ENCODE results near the gene SDCBP2. TPM values are rescaled to one million over a fixed set of nuclear protein-coding genes. Genes with fewer than 3 reads are reported as not detected.

The SDCBP2 gene
- total and polyA plus RNA-seq, 2 of the 8 experiments (the other 6 are each of a cell fraction or from before 2014, with no cell fraction given), result 4.2 to 6.7 TPM

GRCh38 chr20:1321654-1321939, 7.3 kb downstream of the SDCBP2 start:
- Histone ChIP-seq H2BK20ac (ENCODE audit: low read length) (no peak overlapping the region), H3K27me3 (replicated peaks in 1 of 4; ENCODE audit: control insufficient read depth in 3 of 4, extremely low read depth in 1 of 4, insufficient read depth in 3 of 4, low read length in 3 of 4) (no peaks in the 10 kb centered on the region; a peak in 2 of 7 replicates), H3K4me1 (replicated peaks in 1 of 4; ENCODE audit: control insufficient read depth in 3 of 4, insufficient read depth in 4 of 4, low read length in 3 of 4) (peaks cover 2 to 7% (median 3%) of the 10 kb centered on the region in 4 experiments; a peak in 6 of 7 replicates), H2BK15ac (ENCODE audit: low read length) (no peak overlapping the region), H2AK5ac (ENCODE audit: low read depth, low read length) (no peak overlapping the region), H2BK120ac (replicated peaks; ENCODE audit: low read depth, low read length) (no peak overlapping the region), H2AFZ (ENCODE audit: low read length) (no peak overlapping the region), H3K14ac (ENCODE audit: insufficient read length) (no peak overlapping the region), H3K4me3 (ENCODE audit: extremely low read depth in 1 of 4, insufficient read depth in 2 of 4, low read depth in 3 of 4, low read length in 4 of 4) (no peak overlapping the region), H3K27ac (ENCODE audit: low read depth, low read length) (no peak overlapping the region), H3K4me2 (ENCODE audit: insufficient read depth in 1 of 2, low read depth in 2 of 2, low read length in 2 of 2) (no peak overlapping the region), H4K91ac (replicated peaks; ENCODE audit: insufficient read length, low read length) (no peak overlapping the region), H4K8ac (ENCODE audit: extremely low read depth, insufficient read depth, low read length) (no peak overlapping the region), H3K23ac (ENCODE audit: insufficient read length) (no peak overlapping the region), H3K79me1 (ENCODE audit: low read depth, low read length) (peaks cover 6% of the 10 kb centered on the region), H3K23me2 (ENCODE audit: low read depth, low read length) (peaks cover 10% of the 10 kb centered on the region), H4K20me1 (replicated peaks in 1 of 2; ENCODE audit: control insufficient read depth in 1 of 2, insufficient read depth in 2 of 2, low read length in 2 of 2) (peaks cover 3% of the 10 kb centered on the region in 2 experiments), H3K56ac (replicated peaks; ENCODE audit: insufficient read length, low read depth, low read length) (no peak overlapping the region), H3K9ac (replicated peaks in 1 of 4; ENCODE audit: extremely low read depth in 1 of 4, low read depth in 3 of 4, low read length in 3 of 4) (no peak overlapping the region), H4K5ac (ENCODE audit: insufficient read length, low read depth, low read length) (no peak overlapping the region), H3K9me3 (ENCODE audit: insufficient read depth in 2 of 2, low read depth in 1 of 2, low read length in 1 of 2) (no peaks in the 10 kb centered on the region), H3K79me2 (ENCODE audit: control insufficient read depth in 1 of 2, insufficient read depth in 2 of 2, low read length in 2 of 2) (peaks cover 6 to 13% of the 10 kb centered on the region in 2 experiments), H3K36me3 (ENCODE audit: control insufficient read depth in 2 of 4, insufficient read depth in 4 of 4, low read length in 3 of 4) (no peaks in the 10 kb centered on the region), H3K4ac (replicated peaks; ENCODE audit: insufficient read length, low read depth, low read length) (no peak overlapping the region), H3K18ac (ENCODE audit: extremely low read depth, low read length) (no peak overlapping the region), H2BK5ac (ENCODE audit: low read depth, low read length) (no peak overlapping the region), H2BK12ac (ENCODE audit: low read depth, low read length) (no peak overlapping the region)
- DNase-seq (ENCODE audit: low read depth in 1 of 2, low spot score in 2 of 2), result no peak
- CTCF ChIA-PET (ENCODE audit: partially characterized antibody), result interaction anchor here (1.0 to 3.6 kb wide), 11 partner anchors 9 to 182 kb away, joined by 3 to 28 read pairs (median 4); no protein-coding TSS in a partner anchor
- POLR2A ChIA-PET (ENCODE audit: partially characterized antibody), result interaction anchor here (0.9 to 2.4 kb wide), 4 partner anchors 9 to 106 kb away, joined by 3 to 6 read pairs (median 5); no protein-coding TSS in a partner anchor
- FAIRE-seq, result no peak
- TF ChIP-seq HDAC2 (IDR thresholded peaks at IDR 0.05; ENCODE audit: borderline replicate concordance in 1 of 2, low read depth in 2 of 2, low read length in 2 of 2) (no peak), SAP30 (IDR thresholded peaks at IDR 0.05; ENCODE audit: insufficient read depth, insufficient replicate concordance, low read length) (no peak), SP1 (IDR thresholded peaks at IDR 0.05; ENCODE audit: low read depth, low read length) (no peak), ASH2L (IDR thresholded peaks at IDR 0.05; ENCODE audit: low read length) (no peak), CTBP2 (IDR thresholded peaks at IDR 0.05; ENCODE audit: borderline replicate concordance, insufficient read depth, insufficient read length, low read length) (no peak), CHD1 (IDR thresholded peaks at IDR 0.05; ENCODE audit: low read depth, low read length) (no peak), ZNF274 (IDR thresholded peaks at IDR 0.05; ENCODE audit: borderline replicate concordance, extremely low read depth, low read length) (no peak), TAF1 (IDR thresholded peaks at IDR 0.05; ENCODE audit: low read depth, low read length) (no peak), EZH2 (IDR thresholded peaks at IDR 0.05; ENCODE audit: low read depth, low read length, severe bottlenecking) (no peak), RAD21 (IDR thresholded peaks at IDR 0.05 in 1 of 2, conservative IDR thresholded peaks at IDR 0.05 in 1 of 2; ENCODE audit: low read depth in 2 of 2, low read length in 2 of 2) (no peak)
- 87% methylated on average over 4 of the region's 4 CpGs; no CpG with 5 or more reads in 1 of the 2 experiments for WGBS, 2 experiments (ENCODE audit: extremely low coverage in 1 of 2, insufficient coverage in 1 of 2, insufficient read length in 1 of 2, insufficient replicate concordance in 2 of 2, low coverage in 1 of 2, low lambda C conversion rate in 2 of 2, missing lambda C conversion rate in 1 of 2)

All from H1 (cell line).